Activated CD8-positive, alpha-beta memory T cell treated with anti-CD3 and anti-CD28 coated beads for 1 hour (primary cell): Measurements from ENCODE around the gene PROC.

Source experiments
- DNase-seq, 2 donors: peaks; one replicate each; pipeline ENCODE4 v3.0.0-alpha.2; 2020; ENCODE audit warnings: low read depth in 1 of 2; ENCODE audit errors: extremely low read depth in 1 of 2

PROC gene

GRCh38 chr2:127418300-127419111 is at the start of gene PROC:
Gene PROC, plus strand, starts transcription at chr2:127418427. Its CDS starts 1,516 bp downstream, at chr2:127419943.
- no peak for DNase-seq

- no peak for DNase-seq
Measured at GRCh38 chr2:127370010-127370409, 48.2 kb upstream of the PROC start.

GRCh38 chr2:127371037-127371436 is 47.2 kb upstream of the PROC start:
- DNase-seq = no peak

- DNase-seq = no peak
Measured at GRCh38 chr2:127373362-127374083, 44.7 kb upstream of the PROC start.

- DNase-seq = no peak
Measured at GRCh38 chr2:127376257-127376656, 42.0 kb upstream of the PROC start.

GRCh38 chr2:127377262-127377661 is 41.0 kb upstream of the PROC start:
- DNase-seq = no peak

- DNase-seq = no peak
Measured at GRCh38 chr2:127378720-127379119, 39.5 kb upstream of the PROC start.

- DNase-seq = no peak
Measured at GRCh38 chr2:127379712-127380355, 38.4 kb upstream of the PROC start.

GRCh38 chr2:127381762-127382161 is 36.5 kb upstream of the PROC start:
- no peak for DNase-seq

- DNase-seq = no peak
Measured at GRCh38 chr2:127382831-127383230, 35.4 kb upstream of the PROC start.

- DNase-seq = no peak
Measured at GRCh38 chr2:127384529-127384928, 33.7 kb upstream of the PROC start.

- DNase-seq = no peak
Measured at GRCh38 chr2:127386246-127386645, 32.0 kb upstream of the PROC start.

GRCh38 chr2:127386764-127387654 is 31.2 kb upstream of the PROC start:
- peak; percentile 50 to 67 for DNase-seq

GRCh38 chr2:127387655-127388422 is 30.4 kb upstream of the PROC start, which contains the start of gene MAP3K2:
Gene MAP3K2, minus strand, starts transcription at chr2:127387975. Its CDS starts 44,846 bp downstream, at chr2:127343129.
- DNase-seq = peak; percentile 76 to 98

- no peak for DNase-seq
Measured at GRCh38 chr2:127388423-127389164, 29.6 kb upstream of the PROC start.

GRCh38 chr2:127389778-127390435 is 28.3 kb upstream of the PROC start:
- no peak for DNase-seq

- DNase-seq = no peak
Measured at GRCh38 chr2:127392133-127392827, 25.9 kb upstream of the PROC start.
